ENCODE data around the gene KYAT1.
A peak's percentile ranks its signal among the peaks of the same experiment; 100 is the strongest.

Gene KYAT1

GRCh38 chr9:128908372-128908771 is 26.6 kb upstream of the KYAT1 start:
- no peak for DNase-seq (ENCODE audit: low read depth)

GRCh38 chr9:128906741-128907140 is 25.0 kb upstream of the KYAT1 start:
- DNase-seq (ENCODE audit: low read depth): no peak

GRCh38 chr9:128905964-128906363 is 24.2 kb upstream of the KYAT1 start:
- DNase-seq (ENCODE audit: low read depth): no peak

GRCh38 chr9:128903871-128904620 is 22.3 kb upstream of the KYAT1 start:
- DNase-seq (ENCODE audit: low read depth): no peak

GRCh38 chr9:128903079-128903461 is 21.3 kb upstream of the KYAT1 start:
- DNase-seq (ENCODE audit: low read depth): no peak

- DNase-seq (ENCODE audit: low read depth): peak; percentile 71
Observed at GRCh38 chr9:128902351-128903078, 20.8 kb upstream of the KYAT1 start.

GRCh38 chr9:128901822-128902221 is 20.1 kb upstream of the KYAT1 start:
- DNase-seq (ENCODE audit: low read depth): no peak

GRCh38 chr9:128901379-128901778 is 19.6 kb upstream of the KYAT1 start:
- DNase-seq (ENCODE audit: low read depth): no peak

- DNase-seq (ENCODE audit: low read depth): no peak
Observed at GRCh38 chr9:128899566-128900322, 18.0 kb upstream of the KYAT1 start.

- no peak for DNase-seq (ENCODE audit: low read depth)
Observed at GRCh38 chr9:128898845-128899565, 17.3 kb upstream of the KYAT1 start.

GRCh38 chr9:128898382-128898781 is 16.6 kb upstream of the KYAT1 start:
- no peak for DNase-seq (ENCODE audit: low read depth)

- no peak for DNase-seq (ENCODE audit: low read depth)
Observed at GRCh38 chr9:128895556-128895955, 13.8 kb upstream of the KYAT1 start.

GRCh38 chr9:128894764-128895163 is 13.0 kb upstream of the KYAT1 start:
- no peak for DNase-seq (ENCODE audit: low read depth)

GRCh38 chr9:128893354-128893753 is 11.6 kb upstream of the KYAT1 start:
- DNase-seq (ENCODE audit: low read depth): no peak

- no peak for DNase-seq (ENCODE audit: low read depth)
Observed at GRCh38 chr9:128892221-128892921, 10.6 kb upstream of the KYAT1 start.

- DNase-seq (ENCODE audit: low read depth): no peak
Observed at GRCh38 chr9:128891321-128892220, 9.8 kb upstream of the KYAT1 start.

GRCh38 chr9:128887914-128888350 is 6.2 kb upstream of the KYAT1 start:
- DNase-seq (ENCODE audit: low read depth): no peak

GRCh38 chr9:128887049-128887448 is 5.3 kb upstream of the KYAT1 start:
- no peak for DNase-seq (ENCODE audit: low read depth)

- DNase-seq (ENCODE audit: low read depth): no peak
Observed at GRCh38 chr9:128886211-128886891, 4.6 kb upstream of the KYAT1 start.

- DNase-seq (ENCODE audit: low read depth): no peak
Observed at GRCh38 chr9:128885798-128886197, 4.0 kb upstream of the KYAT1 start.
